GM12878 (cell line): ENCODE measurements around the gene CD84. TPM values are rescaled to one million over a fixed set of nuclear protein-coding genes. Genes with fewer than 3 reads are reported as not detected.

Source experiments
- BACH1 ChIP-seq: fragments of 450-650 bp; IDR thresholded peaks from 2 replicates; pipeline ENCODE4 v1.6.1; 2017; ENCODE audit warnings: mild to moderate bottlenecking, borderline replicate concordance
- BHLHE40 ChIP-seq, 2 experiments: fragments of 450-650 bp in 1 of 2; IDR thresholded peaks; 2 replicates each; pipeline ENCODE4 v1.6.1; 2011 to 2017; ENCODE audit warnings: low read depth in 2 of 2, borderline replicate concordance in 1 of 2, improper control_type of control experiment in 1 of 2, low read length in 1 of 2, mild to moderate bottlenecking in 1 of 2
- BRCA1 ChIP-seq: IDR thresholded peaks from 2 replicates; pipeline ENCODE4 v1.6.1; 2011; ENCODE audit warnings: low read depth, low read length, improper control_type of control experiment
- CREB1 ChIP-seq: IDR thresholded peaks from 2 replicates; pipeline ENCODE4 v1.6.1; 2012; ENCODE audit warnings: low read depth, mild to moderate bottlenecking, inconsistent platforms
- DPF2 ChIP-seq: fragments of 450-650 bp; IDR thresholded peaks from 2 replicates; pipeline ENCODE4 v1.6.1; 2017; ENCODE audit warnings: mild to moderate bottlenecking
- E4F1 ChIP-seq: fragments of 450-650 bp; IDR thresholded peaks from 2 replicates; pipeline ENCODE4 v1.6.1; 2018; ENCODE audit warnings: borderline replicate concordance, mild to moderate bottlenecking; ENCODE audit not compliant: partially characterized antibody
- EP300 ChIP-seq, 2 experiments: fragments of 150-350 bp in 1 of 2; IDR thresholded peaks; 2 replicates each; pipeline ENCODE4 v1.6.1; 2011 to 2012; ENCODE audit warnings: low read depth in 2 of 2, low read length in 2 of 2, borderline replicate concordance in 1 of 2, improper control_type of control experiment in 1 of 2, inconsistent platforms in 1 of 2; ENCODE audit not compliant: control insufficient read depth in 1 of 2
- ETV6 ChIP-seq, 2 experiments: fragments of 450-650 bp in 1 of 2; IDR thresholded peaks in 1 of 2; conservative IDR thresholded peaks in 1 of 2; 2 replicates each; pipeline ENCODE4 v1.6.1; 2014; ENCODE audit warnings: antibody characterized with exemption in 1 of 2, borderline replicate concordance in 1 of 2, low read depth in 1 of 2, mild to moderate bottlenecking in 1 of 2, moderate library complexity in 1 of 2
- MEF2A ChIP-seq: IDR thresholded peaks from 2 replicates; pipeline ENCODE4 v1.6.1; 2011; ENCODE audit warnings: low read depth, mild to moderate bottlenecking, low read length, moderate library complexity; ENCODE audit not compliant: insufficient read depth
- MEF2B ChIP-seq: fragments of 450-650 bp; IDR thresholded peaks from 2 replicates; pipeline ENCODE4 v1.6.1; 2018; ENCODE audit warnings: mild to moderate bottlenecking, moderate library complexity; ENCODE audit not compliant: partially characterized antibody, poor library complexity, severe bottlenecking
- MYC ChIP-seq: IDR thresholded peaks from 2 replicates; pipeline ENCODE4 v1.6.1; 2011; ENCODE audit warnings: mild to moderate bottlenecking, low read length, moderate library complexity, inconsistent platforms; ENCODE audit not compliant: insufficient read depth, insufficient replicate concordance, insufficient read length, severe bottlenecking
- RCOR1 ChIP-seq: conservative IDR thresholded peaks from 2 replicates; pipeline ENCODE4 v1.6.1; 2012; ENCODE audit warnings: low read depth, low read length, improper control_type of control experiment
- RELA ChIP-seq: fragments of 450-650 bp; IDR thresholded peaks from 2 replicates; pipeline ENCODE4 v1.8.0; 2014; ENCODE audit warnings: borderline replicate concordance; ENCODE audit not compliant: partially characterized antibody
- RELB ChIP-seq: fragments of 450-650 bp; IDR thresholded peaks from 2 replicates; pipeline ENCODE4 v1.6.1; 2017; ENCODE audit warnings: low read depth, mild to moderate bottlenecking, moderate library complexity
- RUNX3 ChIP-seq: IDR thresholded peaks from 2 replicates; pipeline ENCODE4 v1.6.1; 2012; ENCODE audit warnings: low read length, inconsistent platforms
- SMAD1 ChIP-seq: fragments of 450-650 bp; IDR thresholded peaks from 2 replicates; pipeline ENCODE4 v1.6.1; 2018; ENCODE audit warnings: mild to moderate bottlenecking, low read depth; ENCODE audit not compliant: partially characterized antibody
- SMARCA5 ChIP-seq: fragments of 450-650 bp; IDR thresholded peaks from 2 replicates; pipeline ENCODE4 v1.6.1; 2017; ENCODE audit warnings: mild to moderate bottlenecking
- SP1 ChIP-seq: IDR thresholded peaks from one replicate; pipeline ENCODE4 v1.6.1; 2011; ENCODE audit warnings: low read depth, low read length
- SPI1 ChIP-seq: IDR thresholded peaks from 2 replicates; pipeline ENCODE4 v1.6.1; 2011; ENCODE audit warnings: low read depth, mild to moderate bottlenecking, low read length, moderate library complexity, borderline replicate concordance; ENCODE audit not compliant: insufficient read depth
- WRNIP1 ChIP-seq: IDR thresholded peaks from 2 replicates; pipeline ENCODE4 v1.6.1; 2011; ENCODE audit warnings: low read depth, low read length, improper control_type of control experiment, borderline replicate concordance
- ZBED1 ChIP-seq: IDR thresholded peaks from 2 replicates; pipeline ENCODE4 v1.6.1; 2016; ENCODE audit warnings: borderline replicate concordance
- ZNF24 ChIP-seq: fragments of 450-650 bp; IDR thresholded peaks from 2 replicates; pipeline ENCODE4 v1.6.1; 2017; ENCODE audit warnings: antibody characterized with exemption, mild to moderate bottlenecking
- polyA plus RNA-seq, 11 experiments: library from polyadenylated mRNA; depleted of rRNA in 4 of 11; unstranded in 6 of 11; stranded (reverse) in 5 of 11; fragments of >200 nt; fragmentation: Nextera tagmentation in 4 of 11; fragmentation: Illumina TruSeq in 1 of 11; extraction: Ambion mirVana in 4 of 11; extraction: Trizol in 1 of 11; gene quantifications; 1 replicate in 1 of 11; 2 replicates in 10 of 11; pipeline versions ENCODE4 v1.2.1 to v1.2.3, GENCODE V29; 2011 to 2016; ENCODE audit warnings: inconsistent platforms in 2 of 11, missing spikeins in 2 of 11, low read depth in 1 of 11
- total RNA-seq, 4 experiments: library from RNA; depleted of rRNA in 3 of 4; stranded (reverse); fragments of >200 nt in 3 of 4; fragmentation: Illumina TruSeq in 1 of 4; extraction: Trizol in 1 of 4; gene quantifications; 2 replicates each; pipeline versions ENCODE4 v1.2.1 to v1.2.3, GENCODE V29; 2013 to 2021
- TF ChIP-seq, protein P1 (sequence below): fragments of 450-650 bp; formaldehyde crosslinking; IDR thresholded peaks from 2 replicates; pipeline ENCODE4 v1.5.0; 2022; ENCODE audit warnings: mild to moderate bottlenecking, missing genetic modification characterization

CD84 gene
- total and polyA plus RNA-seq, 10 of the 15 experiments (the other 5 are each of a cell fraction or from before 2014, with no cell fraction given), result 3.4 to 20.3 (median 11.7) TPM

DNA sequence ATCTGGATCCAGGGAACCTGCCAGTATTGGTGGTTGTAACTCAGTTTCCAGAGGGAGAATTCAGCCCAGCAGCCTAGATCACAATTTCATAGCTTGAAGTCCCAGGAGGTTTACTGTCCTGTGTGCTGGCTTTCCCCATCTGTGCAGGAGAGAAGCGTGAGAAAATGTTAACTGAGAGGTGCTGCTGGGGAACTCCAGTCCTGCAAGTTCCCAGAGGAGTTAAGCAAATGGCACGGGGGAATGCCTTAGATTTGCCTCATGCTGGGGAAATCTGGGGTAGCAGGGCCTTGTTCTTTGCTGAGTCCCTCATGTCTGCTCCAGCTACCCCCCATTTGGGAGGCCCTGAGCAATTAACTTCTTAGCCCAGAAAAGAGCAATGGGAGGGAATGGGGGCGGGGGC lies 31.1 kb downstream of the CD84 start (continued):
- TF ChIP-seq RCOR1, result no peak
- TF ChIP-seq SPI1, result peak; percentile 39; the same call in 1 of the 2 replicates
- peak; percentile 76 to 83; a peak in 3 of 4 replicates for TF ChIP-seq BHLHE40 (IDR thresholded peaks at IDR 0.05; ENCODE audit: borderline replicate concordance in 1 of 2, low read depth in 2 of 2, low read length in 1 of 2)
- peak; percentile 98 for TF ChIP-seq RELA
- TF ChIP-seq ZNF24, result no peak
- peak; percentile 90 for TF ChIP-seq ZBED1
- 0 out of 2 replicates have a peak, but pooled peaks have one; percentile 36 for TF ChIP-seq SMARCA5
- peak; percentile 64; the same call in 1 of the 2 replicates for TF ChIP-seq BACH1
- peak; percentile 95; the same call in 1 of the 2 replicates for TF ChIP-seq WRNIP1
- peak in 1 of 2 experiments; percentile 43; a peak in 1 of 4 replicates for TF ChIP-seq ETV6 (conservative IDR thresholded peaks at IDR 0.05 in 1 of 2, IDR thresholded peaks at IDR 0.05 in 1 of 2; ENCODE audit: borderline replicate concordance in 1 of 2, low read depth in 1 of 2)
- TF ChIP-seq MEF2B, result peak; percentile 100
- TF ChIP-seq MEF2A, result peak; percentile 46; the same call in 1 of the 2 replicates
- TF ChIP-seq SMAD1, result peak; percentile 94
- TF ChIP-seq, protein P1, sequence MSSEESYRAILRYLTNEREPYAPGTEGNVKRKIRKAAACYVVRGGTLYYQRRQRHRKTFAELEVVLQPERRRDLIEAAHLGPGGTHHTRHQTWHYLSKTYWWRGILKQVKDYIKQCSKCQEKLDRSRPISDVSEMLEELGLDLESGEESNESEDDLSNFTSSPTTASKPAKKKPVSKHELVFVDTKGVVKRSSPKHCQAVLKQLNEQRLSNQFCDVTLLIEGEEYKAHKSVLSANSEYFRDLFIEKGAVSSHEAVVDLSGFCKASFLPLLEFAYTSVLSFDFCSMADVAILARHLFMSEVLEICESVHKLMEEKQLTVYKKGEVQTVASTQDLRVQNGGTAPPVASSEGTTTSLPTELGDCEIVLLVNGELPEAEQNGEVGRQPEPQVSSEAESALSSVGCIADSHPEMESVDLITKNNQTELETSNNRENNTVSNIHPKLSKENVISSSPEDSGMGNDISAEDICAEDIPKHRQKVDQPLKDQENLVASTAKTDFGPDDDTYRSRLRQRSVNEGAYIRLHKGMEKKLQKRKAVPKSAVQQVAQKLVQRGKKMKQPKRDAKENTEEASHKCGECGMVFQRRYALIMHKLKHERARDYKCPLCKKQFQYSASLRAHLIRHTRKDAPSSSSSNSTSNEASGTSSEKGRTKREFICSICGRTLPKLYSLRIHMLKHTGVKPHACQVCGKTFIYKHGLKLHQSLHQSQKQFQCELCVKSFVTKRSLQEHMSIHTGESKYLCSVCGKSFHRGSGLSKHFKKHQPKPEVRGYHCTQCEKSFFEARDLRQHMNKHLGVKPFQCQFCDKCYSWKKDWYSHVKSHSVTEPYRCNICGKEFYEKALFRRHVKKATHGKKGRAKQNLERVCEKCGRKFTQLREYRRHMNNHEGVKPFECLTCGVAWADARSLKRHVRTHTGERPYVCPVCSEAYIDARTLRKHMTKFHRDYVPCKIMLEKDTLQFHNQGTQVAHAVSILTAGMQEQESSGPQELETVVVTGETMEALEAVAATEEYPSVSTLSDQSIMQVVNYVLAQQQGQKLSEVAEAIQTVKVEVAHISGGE, result no peak
- peak; percentile 28; the same call in 1 of the 2 replicates for TF ChIP-seq DPF2
- no peak for TF ChIP-seq E4F1
- peak; percentile 94 for TF ChIP-seq RELB
- TF ChIP-seq RUNX3, result no peak
- TF ChIP-seq SP1, result peak; percentile 59
- 0 out of 2 replicates have a peak, but pooled peaks have one; percentile 8 for TF ChIP-seq BRCA1
- TF ChIP-seq MYC, result no peak
- no peak for TF ChIP-seq CREB1
- peak in 1 of 2 experiments; percentile 67; a peak in 2 of 4 replicates for TF ChIP-seq EP300 (IDR thresholded peaks at IDR 0.05; ENCODE audit: borderline replicate concordance in 1 of 2, control insufficient read depth in 1 of 2, low read depth in 2 of 2, low read length in 2 of 2)
